MM.1S (cell line): ENCODE results near the gene MALRD1.

ENCODE experiments used
- DNase-seq: peaks from one replicate; pipeline ENCODE4 v3.0.0-alpha.2; 2015
- H2AFZ ChIP-seq: fragments of 300-600 bp; sonication (generic); 2 replicates; pipeline ENCODE4 v1.6.0; 2016; ENCODE audit warnings: antibody characterized with exemption, low read length
- H3F3A ChIP-seq: fragments of 300-600 bp; sonication (generic); 2 replicates; pipeline ENCODE4 v1.6.1; 2016; ENCODE audit warnings: mild to moderate bottlenecking, antibody characterized with exemption, low read length, moderate library complexity, mixed read lengths; ENCODE audit not compliant: insufficient read depth
- H3K27ac ChIP-seq: fragments of 300-600 bp; sonication (generic); 2 replicates; pipeline ENCODE4 v1.5.1; 2016; ENCODE audit warnings: mild to moderate bottlenecking, low read length
- H3K27me3 ChIP-seq: fragments of 300-600 bp; sonication (generic); replicated peaks from 2 replicates; pipeline ENCODE4 v1.6.0; 2016; ENCODE audit warnings: low read length; ENCODE audit not compliant: insufficient read depth
- H3K36me3 ChIP-seq: fragments of 300-600 bp; sonication (generic); replicated peaks from 2 replicates; pipeline ENCODE4 v1.6.1; 2016; ENCODE audit warnings: mild to moderate bottlenecking, low read length, mixed read lengths; ENCODE audit not compliant: insufficient read depth
- H3K4me1 ChIP-seq: fragments of 300-600 bp; sonication (generic); 2 replicates; pipeline ENCODE4 v1.6.1; 2016; ENCODE audit warnings: low read length, mixed read lengths
- H3K4me2 ChIP-seq: fragments of 300-600 bp; sonication (generic); 2 replicates; pipeline ENCODE4 v1.6.0; 2016; ENCODE audit warnings: low read depth, low read length
- H3K4me3 ChIP-seq: fragments of 300-600 bp; sonication (generic); 2 replicates; pipeline ENCODE4 v1.5.1; 2016; ENCODE audit warnings: low read length, mixed read lengths
- H3K79me2 ChIP-seq: fragments of 300-600 bp; sonication (generic); 2 replicates; pipeline ENCODE4 v1.6.1; 2016; ENCODE audit warnings: mixed run types, low read length, mixed read lengths
- H3K9ac ChIP-seq: fragments of 300-600 bp; sonication (generic); 2 replicates; pipeline ENCODE4 v1.6.1; 2016; ENCODE audit warnings: low read length, mixed read lengths
- H3K9me2 ChIP-seq: fragments of 300-600 bp; sonication (generic); replicated peaks from 2 replicates; pipeline ENCODE4 v1.6.1; 2016; ENCODE audit warnings: mild to moderate bottlenecking, low read length, mixed read lengths; ENCODE audit not compliant: insufficient read depth
- H3K9me3 ChIP-seq: fragments of 300-600 bp; sonication (generic); replicated peaks from 2 replicates; pipeline ENCODE4 v1.6.1; 2016; ENCODE audit warnings: mild to moderate bottlenecking, low read length, mixed read lengths; ENCODE audit not compliant: insufficient read depth
- H4K20me1 ChIP-seq: fragments of 300-600 bp; sonication (generic); 2 replicates; pipeline ENCODE4 v1.6.1; 2016; ENCODE audit warnings: mild to moderate bottlenecking, low read length, moderate library complexity, mixed read lengths; ENCODE audit not compliant: insufficient read depth
- CTCF ChIP-seq: fragments of 300-600 bp; sonication (generic); IDR thresholded peaks from 2 replicates; pipeline ENCODE4 v1.5.1; 2016; ENCODE audit warnings: antibody characterized with exemption, low read length, mixed read lengths
- EZH2 ChIP-seq: fragments of 300-600 bp; sonication (generic); optimal IDR thresholded peaks from 2 replicates; pipeline ENCODE3; 2017; ENCODE audit warnings: low read depth, mild to moderate bottlenecking, antibody characterized with exemption, low read length, mixed read lengths
- EZH2phosphoT487 ChIP-seq: fragments of 300-600 bp; sonication (generic); IDR thresholded peaks from 2 replicates; pipeline ENCODE4 v1.6.1; 2018; ENCODE audit warnings: antibody characterized with exemption, low read length

MALRD1 gene

GRCh38 chr10:19710600-19710999 is 662.0 kb downstream of the MALRD1 start:
- H3K9ac ChIP-seq: no peak overlapping the region
- no peak overlapping the region for H3K27ac ChIP-seq
- DNase-seq: no peak
- H2AFZ ChIP-seq: no peak overlapping the region
- no peaks in the 10 kb centered on the region for H3K36me3 ChIP-seq
- no peaks in the 10 kb centered on the region for H3K9me2 ChIP-seq
- TF ChIP-seq EZH2: no peak
- TF ChIP-seq EZH2phosphoT487: no peak
- no peak for TF ChIP-seq CTCF
- no peaks in the 10 kb centered on the region for H3K4me1 ChIP-seq
- H3K4me2 ChIP-seq: no peak overlapping the region
- no peaks in the 10 kb centered on the region for H3K27me3 ChIP-seq
- H3F3A ChIP-seq: no peaks in the 10 kb centered on the region
- no peaks in the 10 kb centered on the region; the same call in 1 of the 2 replicates for H3K9me3 ChIP-seq
- H4K20me1 ChIP-seq: no peaks in the 10 kb centered on the region
- H3K79me2 ChIP-seq: no peaks in the 10 kb centered on the region
- H3K4me3 ChIP-seq: no peak overlapping the region

- Histone ChIP-seq H3K9me2 (no peaks in the 10 kb centered on the region), H4K20me1 (no peaks in the 10 kb centered on the region), H3F3A (no peaks in the 10 kb centered on the region), H3K27ac (no peak overlapping the region), H3K27me3 (no peaks in the 10 kb centered on the region), H3K79me2 (no peaks in the 10 kb centered on the region), H2AFZ (no peak overlapping the region), H3K9me3 (no peaks in the 10 kb centered on the region; the same call in 1 of the 2 replicates), H3K36me3 (no peaks in the 10 kb centered on the region), H3K9ac (no peak overlapping the region), H3K4me2 (no peak overlapping the region), H3K4me1 (no peaks in the 10 kb centered on the region), H3K4me3 (no peak overlapping the region)
- no peak for DNase-seq
- TF ChIP-seq CTCF: no peak
- TF ChIP-seq EZH2: no peak
- TF ChIP-seq EZH2phosphoT487: no peak
Measured at GRCh38 chr10:19713159-19713558, 664.6 kb downstream of the MALRD1 start.

GRCh38 chr10:19713800-19714525 is 665.4 kb downstream of the MALRD1 start:
- H3K79me2 ChIP-seq: no peaks in the 10 kb centered on the region
- no peak overlapping the region for H2AFZ ChIP-seq
- no peaks in the 10 kb centered on the region; the same call in 1 of the 2 replicates for H3K9me3 ChIP-seq
- H3K9ac ChIP-seq: no peak overlapping the region
- no peak for DNase-seq
- H3K9me2 ChIP-seq: no peaks in the 10 kb centered on the region
- no peaks in the 10 kb centered on the region for H3K27me3 ChIP-seq
- H3F3A ChIP-seq: no peaks in the 10 kb centered on the region
- no peak overlapping the region for H3K4me2 ChIP-seq
- no peak overlapping the region for H3K4me3 ChIP-seq
- TF ChIP-seq EZH2 (no peak), CTCF (no peak), EZH2phosphoT487 (no peak)
- no peaks in the 10 kb centered on the region for H4K20me1 ChIP-seq
- no peaks in the 10 kb centered on the region for H3K36me3 ChIP-seq
- no peaks in the 10 kb centered on the region for H3K4me1 ChIP-seq
- no peak overlapping the region for H3K27ac ChIP-seq
